Activated T-cell treated with anti-CD3 and anti-CD28 coated beads, Interleukin-2, amount 50 U/mL, for 72 hours (primary cell): ENCODE measurements around the gene CD38. TPM values are rescaled to one million over a fixed set of nuclear protein-coding genes. Genes with fewer than 3 reads are reported as not detected.
"Not testable (repeated sequence)": the region's sequence is repeated elsewhere in the genome, so short reads cannot be mapped to it uniquely, and the experiment has no call there.

ENCODE experiments used
- ATAC-seq, 2 donors: fragments of 150-1000 bp; cut with Tn5 transposase; replicated peaks in 1 of 2; 2 replicates each; pipeline ENCODE4 v1.10.0; 2021; ENCODE audit warnings: moderate library complexity in 2 of 2, mild to moderate bottlenecking in 1 of 2
- DNase-seq, 2 donors: peaks; one replicate each; pipeline ENCODE4 v3.0.0; 2021 to 2022; ENCODE audit warnings: mixed read lengths in 1 of 2
- H3K27ac Mint-ChIP-seq: one replicate; pipeline ENCODE4 v1.8.0; 2022; ENCODE audit warnings: mild to moderate bottlenecking, moderate library complexity, mixed read lengths
- H3K27me3 Mint-ChIP-seq: one replicate; pipeline ENCODE4 v1.8.0; 2022; ENCODE audit warnings: low read depth, mixed read lengths
- H3K36me3 Mint-ChIP-seq, 2 donors: one replicate each; pipeline ENCODE4 v1.8.0; 2022; ENCODE audit warnings: mixed read lengths in 2 of 2, mild to moderate bottlenecking in 1 of 2; ENCODE audit not compliant: insufficient read depth in 2 of 2
- H3K4me1 Mint-ChIP-seq: one replicate; pipeline ENCODE4 v1.8.0; 2022; ENCODE audit warnings: low read depth, mixed read lengths
- H3K4me3 Mint-ChIP-seq, 2 donors: one replicate each; pipeline ENCODE4 v1.8.0; 2022; ENCODE audit warnings: mild to moderate bottlenecking in 2 of 2, mixed read lengths in 2 of 2, moderate library complexity in 2 of 2
- H3K9me3 Mint-ChIP-seq, 2 donors: one replicate each; pipeline ENCODE4 v1.8.0; 2022; ENCODE audit warnings: mixed read lengths in 2 of 2
- total RNA-seq, 2 donors: library from RNA; stranded (reverse); gene quantifications; one replicate each; pipeline ENCODE4 v1.2.3, GENCODE V29; 2022

CD38 gene
- total RNA-seq, 2 donors from 2014 or later = 60.2 to 62.9 TPM

- DNase-seq (no peak), ATAC-seq (no peak)
- peaks cover 2 to 8% of the 10 kb centered on the region in 2 donors for H3K36me3 Mint-ChIP-seq
- H3K4me1 Mint-ChIP-seq = peaks cover 14% of the 10 kb centered on the region
- no peak overlapping the region for H3K27ac Mint-ChIP-seq
- no peaks in the 10 kb centered on the region for H3K27me3 Mint-ChIP-seq
- H3K4me3 Mint-ChIP-seq = no peak overlapping the region
- peaks cover 3% of the 10 kb centered on the region in 2 donors for H3K9me3 Mint-ChIP-seq
These were observed 55.7 kb downstream of the CD38 start for GRCh38 chr4:15833801-15834200.

- Mint-ChIP-seq H3K4me1 (peaks cover 14% of the 10 kb centered on the region), H3K36me3 (peaks cover 3 to 14% of the 10 kb centered on the region in 2 donors), H3K27ac (no peak overlapping the region), H3K4me3 (no peak overlapping the region), H3K9me3 (peaks cover 0 to 2% of the 10 kb centered on the region in 2 donors), H3K27me3 (no peaks in the 10 kb centered on the region)
- ATAC-seq (peak; percentile 46 to 47), DNase-seq (no peak)
These were observed 58.2 kb downstream of the CD38 start for GRCh38 chr4:15836362-15836761.

GRCh38 chr4:15837591-15837990, 59.5 kb downstream of the CD38 start:
- H3K4me3 Mint-ChIP-seq = no peak overlapping the region
- DNase-seq = no peak
- peaks cover 4 to 11% of the 10 kb centered on the region in 2 donors for H3K36me3 Mint-ChIP-seq
- H3K9me3 Mint-ChIP-seq = peaks cover 0 to 2% of the 10 kb centered on the region in 2 donors
- no peak for ATAC-seq
- H3K27ac Mint-ChIP-seq = no peak overlapping the region
- H3K27me3 Mint-ChIP-seq = no peaks in the 10 kb centered on the region
- H3K4me1 Mint-ChIP-seq = peaks cover 14% of the 10 kb centered on the region

GRCh38 chr4:15841194-15841730, 63.1 kb downstream of the CD38 start:
- H3K27ac Mint-ChIP-seq, ATAC-seq, H3K4me1 Mint-ChIP-seq, H3K9me3 Mint-ChIP-seq, H3K27me3 Mint-ChIP-seq, DNase-seq, H3K4me3 Mint-ChIP-seq: not testable (repeated sequence)
- peaks cover 4 to 11% of the 10 kb centered on the region in 2 donors for H3K36me3 Mint-ChIP-seq

GRCh38 chr4:15847746-15848145, 69.6 kb downstream of the CD38 start:
- Mint-ChIP-seq H3K36me3 (peaks cover 0 to 5% of the 10 kb centered on the region in 2 donors), H3K9me3 (no peaks in the 10 kb centered on the region), H3K27ac (no peak overlapping the region), H3K27me3 (no peaks in the 10 kb centered on the region), H3K4me1 (peaks cover 8% of the 10 kb centered on the region), H3K4me3 (no peak overlapping the region)
- DNase-seq = no peak
- no peak for ATAC-seq

- peaks cover 0 to 5% of the 10 kb centered on the region in 2 donors for H3K36me3 Mint-ChIP-seq
- peaks cover 8% of the 10 kb centered on the region for H3K4me1 Mint-ChIP-seq
- H3K4me3 Mint-ChIP-seq = no peak overlapping the region
These were observed 70.2 kb downstream of the CD38 start for GRCh38 chr4:15848191-15848842.

GRCh38 chr4:15851969-15852368, 73.8 kb downstream of the CD38 start:
- Mint-ChIP-seq H3K27me3 (no peaks in the 10 kb centered on the region), H3K36me3 (peaks cover 0 to 5% of the 10 kb centered on the region in 2 donors), H3K9me3 (no peaks in the 10 kb centered on the region), H3K4me3 (no peak overlapping the region), H3K27ac (no peak overlapping the region), H3K4me1 (peaks cover 8% of the 10 kb centered on the region)
- DNase-seq (no peak), ATAC-seq (no peak)

More at GRCh38 chr4:15848191-15848842, 70.2 kb downstream of the CD38 start:
- ATAC-seq (no peak), DNase-seq (no peak)
- H3K27ac Mint-ChIP-seq = no peak overlapping the region
- no peaks in the 10 kb centered on the region for H3K27me3 Mint-ChIP-seq
- H3K9me3 Mint-ChIP-seq = no peaks in the 10 kb centered on the region

GRCh38 chr4:15852524-15852923, 74.4 kb downstream of the CD38 start:
- ATAC-seq (no peak), DNase-seq (no peak)
- Mint-ChIP-seq H3K27me3 (no peaks in the 10 kb centered on the region), H3K27ac (no peak overlapping the region), H3K4me3 (no peak overlapping the region), H3K9me3 (no peaks in the 10 kb centered on the region), H3K36me3 (peaks cover 0 to 5% of the 10 kb centered on the region in 2 donors), H3K4me1 (peaks cover 8% of the 10 kb centered on the region)

GRCh38 chr4:15853345-15853744, 75.2 kb downstream of the CD38 start:
- Mint-ChIP-seq H3K9me3 (no peaks in the 10 kb centered on the region), H3K4me3 (no peak overlapping the region), H3K27ac (no peak overlapping the region), H3K4me1 (peaks cover 3% of the 10 kb centered on the region), H3K36me3 (peaks cover 2% of the 10 kb centered on the region in 2 donors), H3K27me3 (no peaks in the 10 kb centered on the region)
- DNase-seq = no peak
- ATAC-seq = no peak

- ATAC-seq (no peak), DNase-seq (no peak)
- Mint-ChIP-seq H3K9me3 (no peaks in the 10 kb centered on the region), H3K27ac (no peak overlapping the region), H3K36me3 (peaks cover 0 to 2% of the 10 kb centered on the region in 2 donors), H3K27me3 (no peaks in the 10 kb centered on the region), H3K4me1 (no peaks in the 10 kb centered on the region), H3K4me3 (no peak overlapping the region)
These were observed 77.8 kb downstream of the CD38 start for GRCh38 chr4:15855804-15856475.

GRCh38 chr4:15861198-15861597, 83.1 kb downstream of the CD38 start:
- not testable (repeated sequence) for H3K27ac Mint-ChIP-seq, H3K4me3 Mint-ChIP-seq, DNase-seq, H3K36me3 Mint-ChIP-seq, H3K27me3 Mint-ChIP-seq, H3K9me3 Mint-ChIP-seq, ATAC-seq, H3K4me1 Mint-ChIP-seq

- no peak overlapping the region for H3K27ac Mint-ChIP-seq
- no peak for ATAC-seq
- no peak overlapping the region for H3K4me3 Mint-ChIP-seq
- H3K27me3 Mint-ChIP-seq = peaks cover 8% of the 10 kb centered on the region
- DNase-seq = no peak
- H3K36me3 Mint-ChIP-seq = no peaks in the 10 kb centered on the region
- H3K4me1 Mint-ChIP-seq = no peaks in the 10 kb centered on the region
- no peaks in the 10 kb centered on the region for H3K9me3 Mint-ChIP-seq
These were observed 86.8 kb downstream of the CD38 start for GRCh38 chr4:15864651-15865566.

GRCh38 chr4:15868111-15868510, 90.0 kb downstream of the CD38 start:
- DNase-seq = no peak
- H3K27ac Mint-ChIP-seq = no peak overlapping the region
- no peaks in the 10 kb centered on the region for H3K4me1 Mint-ChIP-seq
- no peaks in the 10 kb centered on the region for H3K36me3 Mint-ChIP-seq
- ATAC-seq = peak; percentile 51 to 83
- H3K4me3 Mint-ChIP-seq = no peak overlapping the region
- H3K27me3 Mint-ChIP-seq = no peaks in the 10 kb centered on the region
- H3K9me3 Mint-ChIP-seq = no peaks in the 10 kb centered on the region
